Thymus (tissue), 14 donors: Measurements from ENCODE around the gene MOSPD2. TPM values are rescaled to one million over a fixed set of nuclear protein-coding genes. Genes with fewer than 3 reads are reported as not detected.
A peak's percentile ranks its signal among the peaks of the same experiment; 100 is the strongest.

ENCODE experiments used
- DNase-seq, 9 donors: peaks; one replicate each; pipeline ENCODE4 v3.0.0-alpha.2; 2013; ENCODE audit warnings: low spot score in 9 of 9, low read depth in 6 of 9, missing footprints in 1 of 9
- H3K27ac ChIP-seq, 2 donors: one replicate each; pipeline ENCODE4 v1.5.1; 2013; ENCODE audit warnings: control low read depth in 1 of 2, low read depth in 1 of 2, low read length in 1 of 2, mild to moderate bottlenecking in 1 of 2, moderate library complexity in 1 of 2
- H3K27me3 ChIP-seq, 2 donors: one replicate each; pipeline ENCODE4 v1.5.1; 2013; ENCODE audit warnings: low read length in 1 of 2; ENCODE audit not compliant: control insufficient read depth in 2 of 2, insufficient read depth in 1 of 2
- H3K36me3 ChIP-seq, 2 donors: one replicate each; pipeline ENCODE4 v1.5.1; 2013; ENCODE audit warnings: low read length in 1 of 2, mild to moderate bottlenecking in 1 of 2, moderate library complexity in 1 of 2; ENCODE audit not compliant: control insufficient read depth in 2 of 2, insufficient read depth in 2 of 2
- H3K4me1 ChIP-seq, 2 donors: one replicate each; pipeline ENCODE4 v1.5.1; 2013; ENCODE audit warnings: low read length in 2 of 2; ENCODE audit not compliant: control insufficient read depth in 2 of 2, insufficient read depth in 2 of 2
- H3K4me3 ChIP-seq, 2 donors: one replicate each; pipeline ENCODE4 v1.5.1; 2013; ENCODE audit warnings: low read length in 2 of 2, control low read depth in 1 of 2, mild to moderate bottlenecking in 1 of 2
- H3K9me3 ChIP-seq, 2 donors: one replicate each; pipeline ENCODE4 v1.5.1; 2013; ENCODE audit warnings: low read length in 1 of 2, mild to moderate bottlenecking in 1 of 2; ENCODE audit not compliant: control insufficient read depth in 2 of 2, insufficient read depth in 1 of 2
- WGBS: extraction: QIAGEN DNeasy Blood & Tissue Kit; methylation state at CpG from one replicate; pipeline ENCODE4 v1.1.7; 2013; 5-methylcytosine and 5-hydroxymethylcytosine counted together
- long read RNA-seq, 10 donors: transcript quantifications; one replicate each; lab custom pipeline, GENCODE V29; 2026
- polyA plus RNA-seq: library from polyadenylated mRNA; stranded (reverse); fragments of 200-250 nt; gene quantifications from one replicate; pipeline ENCODE4 v1.2.3, GENCODE V29; 2013
- total RNA-seq: library from RNA; stranded (reverse); fragments of 120-200 nt; gene quantifications from one replicate; pipeline ENCODE4 v1.2.4, GENCODE V29; 2013
- donor health status: healthy.

MOSPD2 gene
- 8.4 TPM for total RNA-seq
- 6.5 TPM for polyA plus RNA-seq
- long read RNA-seq, donor 1, result 0 reads
- long read RNA-seq, donor 2, full-length matches to known transcripts, result 6 of 6 reads
- long read RNA-seq, donor 2, partial matches to known transcripts, result 0 of 6 reads
- long read RNA-seq, donor 2, other reads (novel, unspliced or antisense), result 0 of 6 reads
- long read RNA-seq, donor 3, full-length matches to known transcripts, result 4 of 10 reads
- long read RNA-seq, donor 3, partial matches to known transcripts, result 6 of 10 reads
- long read RNA-seq, donor 3, other reads (novel, unspliced or antisense), result 0 of 10 reads
- long read RNA-seq, donor 4, full-length matches to known transcripts, result 4 of 4 reads
- long read RNA-seq, donor 4, partial matches to known transcripts, result 0 of 4 reads
- long read RNA-seq, donor 4, other reads (novel, unspliced or antisense), result 0 of 4 reads
- long read RNA-seq, donor 5, full-length matches to known transcripts, result 2 of 2 reads
- long read RNA-seq, donor 5, partial matches to known transcripts, result 0 of 2 reads
- long read RNA-seq, donor 5, other reads (novel, unspliced or antisense), result 0 of 2 reads
- long read RNA-seq, donor 6, full-length matches to known transcripts, result 5 of 5 reads
- long read RNA-seq, donor 6, partial matches to known transcripts, result 0 of 5 reads
- long read RNA-seq, donor 6, other reads (novel, unspliced or antisense), result 0 of 5 reads
- long read RNA-seq, donor 7, full-length matches to known transcripts, result 2 of 2 reads
- long read RNA-seq, donor 7, partial matches to known transcripts, result 0 of 2 reads
- long read RNA-seq, donor 7, other reads (novel, unspliced or antisense), result 0 of 2 reads
- long read RNA-seq, donor 8, full-length matches to known transcripts, result 1 of 1 reads
- long read RNA-seq, donor 8, partial matches to known transcripts, result 0 of 1 reads
- long read RNA-seq, donor 8, other reads (novel, unspliced or antisense), result 0 of 1 reads
- long read RNA-seq, donor 9, full-length matches to known transcripts, result 3 of 3 reads
- long read RNA-seq, donor 9, partial matches to known transcripts, result 0 of 3 reads
- long read RNA-seq, donor 9, other reads (novel, unspliced or antisense), result 0 of 3 reads
- long read RNA-seq, donor 10, full-length matches to known transcripts, result 1 of 1 reads
- long read RNA-seq, donor 10, partial matches to known transcripts, result 0 of 1 reads
- long read RNA-seq, donor 10, other reads (novel, unspliced or antisense), result 0 of 1 reads

DNA sequence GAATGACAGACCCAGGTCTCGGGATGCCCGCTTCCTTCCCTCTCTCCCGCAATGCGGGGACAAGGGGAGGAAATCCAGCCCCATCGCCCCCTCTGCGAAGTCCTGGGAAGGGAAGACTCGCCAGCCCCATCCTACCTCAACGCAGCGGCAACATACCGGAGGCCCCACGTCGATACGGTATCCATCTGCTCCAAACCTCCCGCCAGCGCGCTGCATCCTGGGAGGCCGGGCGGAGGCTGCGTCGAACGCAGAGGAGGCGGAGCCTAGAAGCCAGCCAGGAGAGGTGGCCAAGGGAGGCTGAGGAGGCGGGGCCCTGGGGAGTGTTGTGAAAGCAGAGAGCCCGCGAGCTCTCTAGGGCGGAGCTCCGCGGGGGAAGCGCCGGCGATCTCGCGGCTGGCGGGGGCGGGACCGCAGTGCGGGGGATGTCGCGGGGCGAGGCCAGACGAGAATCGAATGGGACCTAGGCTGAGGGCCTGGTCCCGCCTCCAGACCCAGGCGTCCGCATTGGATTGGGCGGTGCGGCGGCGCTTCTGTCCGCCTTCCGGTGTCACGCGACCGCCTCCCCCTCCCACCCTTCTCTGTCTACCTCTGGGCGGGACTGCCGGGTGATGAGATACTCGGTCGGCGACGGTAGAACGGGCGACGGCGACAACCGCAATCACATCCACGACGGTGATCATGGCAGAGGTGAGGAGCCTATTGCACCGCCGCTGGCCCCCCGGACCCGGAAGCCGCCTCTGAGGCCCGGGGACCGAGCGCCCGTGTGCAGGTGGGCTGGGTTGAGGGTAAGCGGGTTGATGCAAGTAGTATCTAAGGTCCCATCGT lies at the start of gene MOSPD2, which contains the start of gene FANCB:
Gene MOSPD2 (plus strand): TSS at position 571 of the 825 bp plus-strand sequence. CDS start 108 bp downstream, at position 679.
Gene FANCB (minus strand): TSS at position 219 of the 825 bp plus-strand sequence. CDS start 7,559 bp downstream, outside the sequence.
- Histone ChIP-seq H3K36me3 (no peaks in the 10 kb centered on the region), H3K4me3 (peak within 1 kb of the TSS; percentile 69 to 74), H3K4me1 (peaks cover 0 to 4% of the 10 kb centered on the region in 2 donors), H3K9me3 (peaks cover 0 to 3% of the 10 kb centered on the region in 2 donors), H3K27me3 (no peaks in the 10 kb centered on the region), H3K27ac (peak within 1 kb of the TSS; percentile 74 to 90)
- DNase-seq, result peak; percentile 66 to 95 (median 85)
- WGBS, result under 1% methylated on average over 77 of the region's 78 CpGs

DNA sequence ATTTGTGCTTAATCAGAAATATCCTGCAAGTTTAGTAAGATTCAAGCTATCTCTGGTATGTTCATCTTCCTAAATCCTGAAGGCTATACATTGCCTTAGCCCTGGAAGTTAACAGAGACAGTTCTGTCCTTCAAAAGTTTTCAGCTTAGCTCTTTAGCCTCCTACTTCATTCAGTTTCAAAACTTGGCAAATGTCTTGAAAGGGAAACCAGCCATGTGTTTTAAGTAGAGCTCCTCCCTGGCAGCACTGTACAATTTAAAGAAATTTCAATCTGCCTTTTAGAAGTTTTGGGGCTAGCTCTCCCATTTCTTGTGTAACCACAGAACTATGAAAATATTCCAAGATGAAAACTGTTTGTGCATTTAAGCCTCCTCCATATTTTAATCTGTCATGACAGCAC lies 47.4 kb upstream of the MOSPD2 start:
- Histone ChIP-seq H3K27me3 (no peaks in the 10 kb centered on the region), H3K27ac (no peak overlapping the region), H3K36me3 (no peaks in the 10 kb centered on the region), H3K4me3 (no peak overlapping the region), H3K4me1 (no peaks in the 10 kb centered on the region), H3K9me3 (no peaks in the 10 kb centered on the region)
- DNase-seq, result no peak

DNA sequence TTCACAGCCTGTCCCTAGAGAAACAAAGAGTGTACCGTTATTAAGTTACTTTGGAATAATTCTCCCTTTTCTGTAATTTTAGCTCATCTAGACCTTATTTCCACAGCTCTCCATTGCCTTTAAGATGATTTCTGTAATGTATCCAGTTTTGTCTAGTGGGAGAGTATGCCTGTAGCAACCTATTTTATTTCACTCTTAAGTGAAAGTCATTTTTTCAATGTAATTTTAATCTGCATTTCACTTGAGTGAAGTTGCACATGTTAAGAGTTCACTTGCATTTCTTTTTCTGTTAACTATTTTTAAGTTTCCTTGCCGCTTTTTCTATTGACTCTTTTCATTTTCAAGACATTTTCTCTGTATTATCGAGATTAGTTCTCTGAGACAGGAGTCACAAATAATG lies 46.9 kb upstream of the MOSPD2 start:
- WGBS, result 96% methylated on average over 3 of the region's 3 CpGs
- no peak for DNase-seq
- H3K4me3 ChIP-seq, result no peak overlapping the region
- H3K36me3 ChIP-seq, result no peaks in the 10 kb centered on the region
- no peak overlapping the region for H3K27ac ChIP-seq
- no peaks in the 10 kb centered on the region for H3K9me3 ChIP-seq
- H3K4me1 ChIP-seq, result no peaks in the 10 kb centered on the region
- no peaks in the 10 kb centered on the region for H3K27me3 ChIP-seq

DNA sequence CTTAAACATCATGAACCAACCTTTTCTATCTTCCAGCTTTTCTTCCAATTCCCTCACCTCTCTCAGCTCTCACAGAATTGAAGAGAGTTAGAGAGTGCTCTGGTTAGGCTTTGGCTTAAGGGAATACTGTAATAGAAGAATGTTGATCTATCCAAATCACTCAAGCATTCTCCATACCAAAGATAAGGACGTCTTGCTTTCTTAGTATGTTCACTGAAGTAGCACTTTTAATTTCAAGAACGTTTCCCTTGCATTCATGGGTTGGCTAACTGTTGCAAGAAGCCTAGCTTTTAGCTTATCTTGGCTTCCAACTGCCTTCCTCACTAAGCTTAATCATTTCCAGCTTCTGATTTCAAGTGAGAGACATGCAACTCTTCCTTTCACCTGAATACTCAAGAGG lies 43.6 kb upstream of the MOSPD2 start:
- no peaks in the 10 kb centered on the region for H3K9me3 ChIP-seq
- no peaks in the 10 kb centered on the region for H3K27me3 ChIP-seq
- H3K4me3 ChIP-seq, result no peak overlapping the region
- H3K36me3 ChIP-seq, result no peaks in the 10 kb centered on the region
- no peak for DNase-seq
- WGBS, result 99% methylated on average over 2 of the region's 2 CpGs
- no peaks in the 10 kb centered on the region for H3K4me1 ChIP-seq
- no peak overlapping the region for H3K27ac ChIP-seq

DNA sequence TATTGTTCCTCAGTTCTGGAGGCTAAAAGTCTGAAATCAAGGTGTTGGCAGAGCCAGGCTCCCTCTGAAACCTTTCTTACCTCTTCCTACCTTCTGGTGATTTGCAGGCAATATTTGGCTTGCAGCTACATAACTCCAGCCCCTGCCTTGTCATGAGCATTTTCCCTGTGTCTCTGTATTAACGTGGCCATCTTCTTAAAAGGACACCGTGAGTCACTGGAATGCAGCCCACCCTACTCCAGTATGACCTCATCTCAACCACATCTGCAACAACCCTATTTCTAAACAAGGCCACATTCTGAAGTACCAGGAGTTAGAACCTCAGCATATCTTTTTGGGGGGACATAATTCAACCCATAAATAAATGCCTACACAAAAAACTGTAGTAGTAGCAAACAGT lies 41.1 kb upstream of the MOSPD2 start:
- DNase-seq, result no peak
- Histone ChIP-seq H3K27me3 (no peaks in the 10 kb centered on the region), H3K9me3 (no peaks in the 10 kb centered on the region), H3K36me3 (no peaks in the 10 kb centered on the region), H3K27ac (no peak overlapping the region), H3K4me3 (no peak overlapping the region), H3K4me1 (no peaks in the 10 kb centered on the region)
- 98% methylated on average over 2 of the region's 2 CpGs for WGBS

DNA sequence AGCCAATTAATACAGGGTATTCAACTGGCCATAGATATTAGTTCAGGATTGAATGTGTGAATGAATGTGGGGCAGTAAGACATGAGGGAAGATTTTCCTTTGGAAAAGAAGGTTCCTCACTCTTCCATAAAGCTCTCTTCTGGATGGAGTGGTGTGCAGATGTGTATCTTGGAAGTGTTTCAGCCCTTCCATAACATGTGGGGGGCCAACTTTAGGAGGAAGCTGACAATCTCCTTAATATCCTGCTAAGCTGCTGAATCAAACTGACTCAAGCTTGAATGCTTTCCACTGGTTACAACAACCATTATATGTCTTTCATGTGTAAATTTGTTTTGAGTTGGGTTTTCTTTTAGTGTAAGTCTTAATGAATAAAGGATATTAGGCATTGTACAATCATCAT lies 40.6 kb upstream of the MOSPD2 start:
- no peak overlapping the region for H3K27ac ChIP-seq
- no peaks in the 10 kb centered on the region for H3K9me3 ChIP-seq
- no peaks in the 10 kb centered on the region for H3K27me3 ChIP-seq
- DNase-seq, result no peak
- H3K4me1 ChIP-seq, result no peaks in the 10 kb centered on the region
- no peaks in the 10 kb centered on the region for H3K36me3 ChIP-seq
- H3K4me3 ChIP-seq, result no peak overlapping the region

DNA sequence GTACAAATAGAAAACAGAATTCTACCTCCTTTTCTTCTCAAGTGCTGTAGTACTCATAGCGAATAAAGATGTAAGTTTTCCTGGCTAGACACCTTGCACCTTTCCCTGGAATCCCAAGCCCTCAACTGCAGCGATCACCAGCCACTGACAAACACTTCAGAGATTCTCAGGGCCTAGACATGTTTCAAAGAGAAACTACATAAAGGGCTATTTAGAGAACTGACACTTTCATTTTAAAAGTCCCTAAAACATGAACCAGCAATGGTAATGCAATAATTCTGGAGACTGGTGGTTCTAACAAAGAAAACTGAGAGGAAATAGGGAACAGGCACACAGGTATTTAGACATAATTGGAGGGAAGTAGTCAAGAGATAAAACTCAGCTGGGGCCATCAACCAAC lies 36.1 kb upstream of the MOSPD2 start:
- Histone ChIP-seq H3K4me3 (no peak overlapping the region), H3K36me3 (no peaks in the 10 kb centered on the region), H3K27ac (no peak overlapping the region), H3K9me3 (no peaks in the 10 kb centered on the region), H3K27me3 (no peaks in the 10 kb centered on the region), H3K4me1 (no peaks in the 10 kb centered on the region)
- no peak for DNase-seq
- 96% methylated on average over 2 of the region's 2 CpGs for WGBS

DNA sequence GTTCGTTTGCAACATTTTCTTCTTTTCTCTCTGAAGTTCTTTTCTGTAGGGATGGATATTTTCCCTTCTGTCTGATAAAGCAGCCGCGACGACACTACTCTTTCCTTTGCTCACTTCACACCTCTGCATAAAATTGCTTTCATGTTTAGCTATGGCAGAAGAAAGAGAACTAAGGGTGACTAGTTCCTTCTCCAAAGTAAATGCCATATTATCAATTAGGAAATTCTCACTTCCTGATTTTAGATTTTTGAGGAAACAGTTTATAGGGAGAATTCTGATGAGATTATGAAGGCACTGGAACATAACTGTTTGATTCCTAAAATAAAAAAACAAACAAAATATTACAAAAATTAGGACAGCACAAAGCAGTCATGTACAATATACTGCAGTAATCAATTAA lies 29.6 kb upstream of the MOSPD2 start:
- no peaks in the 10 kb centered on the region for H3K4me1 ChIP-seq
- 92% methylated on average over 4 of the region's 4 CpGs for WGBS

More for the DNA sequence above, 29.6 kb upstream of the MOSPD2 start:
- no peak for DNase-seq
- H3K27ac ChIP-seq, result no peak overlapping the region
- no peaks in the 10 kb centered on the region for H3K9me3 ChIP-seq
- no peaks in the 10 kb centered on the region for H3K36me3 ChIP-seq
- no peak overlapping the region for H3K4me3 ChIP-seq
- H3K27me3 ChIP-seq, result no peaks in the 10 kb centered on the region
